Aorta (tissue), 5 donors: Measurements from ENCODE around the gene MEA1. TPM values are rescaled to one million over a fixed set of nuclear protein-coding genes. Genes with fewer than 3 reads are reported as not detected.

Experiments
- ATAC-seq: fragments of 200-7000 bp; cut with Tn5 transposase; one replicate; pipeline ENCODE4 v1.9.1; 2022; ENCODE audit warnings: moderate library complexity; ENCODE audit not compliant: low FRiP score
- DNase-seq, 2 donors: peaks; one replicate each; pipeline ENCODE4 v3.0.0-alpha.2; 2020
- H3K27ac ChIP-seq, 2 donors: one replicate each; pipeline ENCODE4 v1.5.1; 2013; ENCODE audit warnings: low read length in 2 of 2, mild to moderate bottlenecking in 2 of 2, moderate library complexity in 2 of 2, control low read depth in 1 of 2, inconsistent platforms in 1 of 2, low read depth in 1 of 2
- H3K27me3 ChIP-seq, 2 donors: one replicate each; pipeline ENCODE4 v1.6.1; 2013; ENCODE audit warnings: control low read depth in 1 of 2, low read length in 1 of 2, mild to moderate bottlenecking in 1 of 2, moderate library complexity in 1 of 2; ENCODE audit not compliant: insufficient read depth in 2 of 2, control insufficient read depth in 1 of 2
- H3K36me3 ChIP-seq, 2 donors: one replicate each; pipeline ENCODE4 v1.6.1; 2013; ENCODE audit warnings: control low read depth in 1 of 2, low read length in 1 of 2, mild to moderate bottlenecking in 1 of 2; ENCODE audit not compliant: insufficient read depth in 2 of 2, control insufficient read depth in 1 of 2
- H3K4me1 ChIP-seq, 2 donors: one replicate each; pipeline ENCODE4 v1.6.1; 2013; ENCODE audit warnings: low read length in 2 of 2, control low read depth in 1 of 2, mild to moderate bottlenecking in 1 of 2, moderate library complexity in 1 of 2; ENCODE audit not compliant: insufficient read depth in 2 of 2, control insufficient read depth in 1 of 2
- H3K4me3 ChIP-seq, 2 donors: one replicate each; pipeline ENCODE4 v1.5.1; 2013; ENCODE audit warnings: low read length in 2 of 2, control low read depth in 1 of 2, mild to moderate bottlenecking in 1 of 2
- H3K9me3 ChIP-seq: one replicate; pipeline ENCODE4 v1.6.1; 2013; ENCODE audit warnings: mild to moderate bottlenecking, low read length; ENCODE audit not compliant: control insufficient read depth
- WGBS, 2 donors: extraction: QIAGEN DNeasy Blood & Tissue Kit; methylation state at CpG; one replicate each; pipeline ENCODE4 v1.1.7; 2013; 5-methylcytosine and 5-hydroxymethylcytosine counted together
- intact Hi-C, 2 donors: fragments of 100-400 bp; cut with DNase I; formaldehyde crosslinking; loops; one replicate each; pipeline versions ENCODE4 v1.14.2 to v1.15.0; 2022
- polyA plus RNA-seq, 2 donors: library from polyadenylated mRNA; stranded (reverse); fragments of 200-250 nt; gene quantifications; one replicate each; pipeline ENCODE4 v1.2.3, GENCODE V29; 2013
- total RNA-seq, 2 donors: library from RNA; stranded (reverse); fragmentation: NEBNext Ultra II Directional; extraction: Animal tissue kit (Norgen Biotek cat#: 25700); gene quantifications; one replicate each; pipeline ENCODE4 v1.2.1, GENCODE V29; 2021
- donor health status: healthy with polysubstance abuse.
- donor health status: Bipolar disorder and iron deficiency.
- donor health status: DM: no; HTN: no; CAD: no.
- donor health status: DM: no; HTN: no; CAD: no.
- donor health status: DM: yes; HTN: yes; CAD: no.

The MEA1 gene
- total and polyA plus RNA-seq, 4 donors = 44.5 to 110 (median 69.1) TPM

GRCh38 chr6:43020847-43021246 lies 7.1 kb upstream of the MEA1 start:
- Histone ChIP-seq H3K36me3 (no peaks in the 10 kb centered on the region), H3K27ac (peak overlapping the region in 1 of 2 donors; percentile 66), H3K4me3 (no peak overlapping the region), H3K27me3 (no peaks in the 10 kb centered on the region), H3K9me3 (no peaks in the 10 kb centered on the region), H3K4me1 (no peaks in the 10 kb centered on the region)
- ATAC-seq (peak; percentile 4), DNase-seq (no peak)
- intact Hi-C loops = no loop called here
- 40 to 50% methylated on average over 5 of the region's 5 CpGs for WGBS, 2 donors

GRCh38 chr6:43020052-43020705 lies 6.4 kb upstream of the MEA1 start:
- 91 to 94% methylated on average over 3 of the region's 3 CpGs for WGBS, 2 donors
- intact Hi-C loops = no loop called here
- H3K9me3 ChIP-seq = no peaks in the 10 kb centered on the region
- no peak overlapping the region for H3K4me3 ChIP-seq
- ATAC-seq = no peak
- no peaks in the 10 kb centered on the region for H3K27me3 ChIP-seq
- no peak for DNase-seq
- no peaks in the 10 kb centered on the region for H3K4me1 ChIP-seq
- H3K36me3 ChIP-seq = no peaks in the 10 kb centered on the region
- peak overlapping the region in 1 of 2 donors; percentile 66 for H3K27ac ChIP-seq

- intact Hi-C loops = no loop called here
- Histone ChIP-seq H3K9me3 (no peaks in the 10 kb centered on the region), H3K27ac (no peak overlapping the region), H3K36me3 (no peaks in the 10 kb centered on the region), H3K4me3 (no peak overlapping the region), H3K27me3 (no peaks in the 10 kb centered on the region), H3K4me1 (no peaks in the 10 kb centered on the region)
- no peak for ATAC-seq
- WGBS, 2 donors = 83 to 89% methylated on average over 2 of the region's 2 CpGs
- no peak for DNase-seq
Observed at GRCh38 chr6:43019152-43019551, 5.4 kb upstream of the MEA1 start.

GRCh38 chr6:43016943-43017334 lies 3.2 kb upstream of the MEA1 start:
- WGBS, 2 donors = 73 to 76% methylated on average over 12 of the region's 12 CpGs
- DNase-seq = no peak
- peak overlapping the region in 1 of 2 donors; percentile 25 for H3K27ac ChIP-seq
- no peaks in the 10 kb centered on the region for H3K27me3 ChIP-seq
- no peak for ATAC-seq
- no peak overlapping the region for H3K4me3 ChIP-seq
- intact Hi-C loops = no loop called here
- H3K36me3 ChIP-seq = no peaks in the 10 kb centered on the region
- H3K4me1 ChIP-seq = no peaks in the 10 kb centered on the region
- no peaks in the 10 kb centered on the region for H3K9me3 ChIP-seq

- WGBS, 2 donors = 29 to 37% methylated on average over 7 of the region's 7 CpGs
- no peaks in the 10 kb centered on the region for H3K9me3 ChIP-seq
- DNase-seq = no peak
- H3K27me3 ChIP-seq = no peaks in the 10 kb centered on the region
- intact Hi-C loops = no loop called here
- peak overlapping the region in 1 of 2 donors; percentile 25 for H3K27ac ChIP-seq
- ATAC-seq = no peak
- no peak overlapping the region for H3K4me3 ChIP-seq
- H3K36me3 ChIP-seq = peaks cover 0 to 1% of the 10 kb centered on the region in 2 donors
- no peaks in the 10 kb centered on the region for H3K4me1 ChIP-seq
Observed at GRCh38 chr6:43016176-43016942, 2.6 kb upstream of the MEA1 start.

GRCh38 chr6:43014434-43014909 lies 726 bp upstream of the MEA1 start:
- Histone ChIP-seq H3K27ac (no peak overlapping the region), H3K4me1 (no peaks in the 10 kb centered on the region), H3K36me3 (peaks cover 0 to 3% of the 10 kb centered on the region in 2 donors), H3K9me3 (no peaks in the 10 kb centered on the region), H3K4me3 (peak overlapping the region; percentile 71 to 94), H3K27me3 (no peaks in the 10 kb centered on the region)
- 0 to 1% methylated on average over 7 of the region's 7 CpGs for WGBS, 2 donors
- no peak for DNase-seq
- ATAC-seq = no peak
- intact Hi-C loops = loop anchor here (2.0 to 5.0 kb wide), 3 partner anchors 37 to 40 kb away; partner anchors contain the start of genes CUL7 (in 1 of the 2) and PEX6 (in 1 of the 2)

- Histone ChIP-seq H3K27ac (peak overlapping the region in 1 of 2 donors; percentile 31), H3K4me3 (peak overlapping the region; percentile 69 to 90), H3K9me3 (no peaks in the 10 kb centered on the region), H3K27me3 (no peaks in the 10 kb centered on the region), H3K4me1 (no peaks in the 10 kb centered on the region), H3K36me3 (peaks cover 0 to 3% of the 10 kb centered on the region in 2 donors)
- DNase-seq (no peak), ATAC-seq (no peak)
- 2% methylated on average over 25 of the region's 25 CpGs for WGBS, 2 donors
- intact Hi-C loops = loop anchor here (1.0 to 5.0 kb wide), 2 partner anchors 36 to 84 kb away; partner anchors contain the start of genes CNPY3 (in 1 of the 2) and PEX6 (in 1 of the 2)
Observed at GRCh38 chr6:43013097-43013842, 476 bp downstream of the MEA1 start.

- no peaks in the 10 kb centered on the region for H3K4me1 ChIP-seq
Observed at GRCh38 chr6:43012364-43012763, 1.4 kb downstream of the MEA1 start.

More at GRCh38 chr6:43012364-43012763, 1.4 kb downstream of the MEA1 start:
- DNase-seq = no peak
- no peaks in the 10 kb centered on the region for H3K9me3 ChIP-seq
- H3K27me3 ChIP-seq = no peaks in the 10 kb centered on the region
- H3K27ac ChIP-seq = no peak overlapping the region
- intact Hi-C loops = loop anchor here in 1 of 2 donors (5.0 kb wide), 1 partner anchor 35 kb away; the partner anchor contains the start of gene PEX6
- WGBS, 2 donors = 66 to 73% methylated on average over 6 of the region's 6 CpGs
- no peak for ATAC-seq
- H3K36me3 ChIP-seq = peaks cover 0 to 3% of the 10 kb centered on the region in 2 donors
- no peak overlapping the region for H3K4me3 ChIP-seq
